Dedifferentiated amniotic fluid mesenchymal stem cell (primary cell): ENCODE results near the gene EIF3B.
"Not testable (repeated sequence)": the region's sequence is repeated elsewhere in the genome, so short reads cannot be mapped to it uniquely, and the experiment has no call there.

Experiments
- DNase-seq: peaks from one replicate; pipeline ENCODE4 v3.0.0-alpha.2; 2016; ENCODE audit errors: extremely low spot score

The EIF3B gene

DNA sequence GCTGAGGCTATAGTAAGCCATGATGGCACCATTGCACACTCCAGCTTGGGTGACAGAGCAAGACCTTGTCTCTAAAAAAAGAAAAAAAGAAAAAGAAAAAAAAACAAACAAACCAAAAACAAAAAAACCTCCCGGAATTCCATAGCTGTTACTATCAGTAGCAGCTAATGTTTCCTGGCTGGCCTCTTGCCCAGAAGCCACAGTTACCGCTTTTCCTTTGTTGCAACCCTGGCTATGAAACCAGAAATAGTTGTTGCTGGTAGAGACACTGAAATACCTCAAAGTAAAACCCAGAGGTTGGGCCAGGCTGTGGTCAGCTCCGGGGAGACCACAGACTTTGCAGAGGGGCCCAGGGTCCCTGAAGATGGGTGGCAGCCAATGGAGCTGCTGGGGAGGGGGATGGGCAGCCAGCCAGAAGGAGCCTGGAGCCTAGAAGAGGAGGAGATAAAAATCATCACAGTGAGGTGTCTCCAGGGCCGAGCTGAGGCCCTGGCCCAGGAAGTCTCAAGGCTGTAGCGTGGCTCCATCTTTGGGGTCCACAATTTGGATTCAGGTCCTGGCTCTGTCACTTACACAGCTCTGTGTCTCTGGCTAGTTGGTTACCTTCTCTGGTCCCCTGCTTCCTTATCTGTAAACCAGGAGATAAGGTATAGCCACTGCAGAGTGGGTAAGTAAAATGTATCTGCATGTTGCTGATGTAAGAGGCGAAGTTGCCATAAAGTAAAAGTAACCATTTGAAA, 45.4 kb downstream of the EIF3B start:
- DNase-seq = peak; percentile 96

DNA sequence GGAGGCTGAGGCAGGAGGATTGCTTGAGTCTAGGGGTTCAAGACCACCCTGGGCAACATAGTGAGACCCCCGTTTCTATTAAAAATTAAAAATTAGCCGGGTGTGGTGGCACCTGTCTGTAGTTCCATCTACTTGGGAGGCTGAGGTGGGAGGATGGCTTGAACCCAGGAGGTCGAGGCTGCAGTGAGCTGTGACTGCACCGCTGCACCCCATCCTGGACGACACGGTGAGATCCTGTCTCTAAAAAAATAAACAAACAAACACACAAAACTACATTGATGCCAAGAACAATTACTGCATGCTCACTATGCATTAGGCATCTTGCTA, 48.0 kb downstream of the EIF3B start:
- no peak for DNase-seq

DNA sequence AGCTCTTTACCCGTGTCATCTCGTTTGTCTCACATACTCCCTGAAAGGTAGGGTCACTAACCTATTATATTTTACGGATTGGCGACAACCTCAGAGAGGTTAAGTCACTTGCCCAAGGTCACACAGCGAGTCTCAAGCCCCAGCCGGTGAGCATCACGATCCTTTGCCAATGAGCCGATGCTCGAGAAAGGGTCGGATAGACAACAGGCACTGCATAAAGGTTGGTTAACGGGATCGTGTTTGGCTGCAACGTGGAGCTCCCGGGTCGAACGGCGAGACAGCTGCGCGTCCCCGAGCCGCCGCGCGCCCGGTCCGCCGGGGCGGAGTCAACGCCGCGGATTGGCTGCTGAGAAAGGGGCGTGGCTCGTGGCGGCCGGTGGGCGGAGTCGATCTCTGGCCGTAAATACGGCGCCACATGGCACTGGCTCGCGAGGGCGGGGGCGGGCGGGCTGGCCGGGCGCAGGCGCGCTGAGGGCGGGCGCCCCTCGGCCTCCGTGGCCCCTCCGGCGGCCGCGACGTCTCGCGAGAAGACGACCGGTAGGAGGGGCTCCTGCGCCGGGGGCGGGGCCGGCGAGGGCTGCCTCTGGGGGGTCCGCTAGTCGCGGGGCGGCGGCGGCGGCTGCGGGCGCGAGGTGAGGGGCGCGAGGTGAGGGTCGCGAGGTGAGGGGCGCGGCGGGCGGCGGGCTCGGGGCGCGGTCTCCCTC, 48.5 kb downstream of the EIF3B start, which contains the start of gene CHST12:
Gene CHST12 (plus strand): TSS at position 598 of the 704 bp plus-strand sequence. CDS start 29,029 bp downstream, outside the sequence.
- peak; percentile 89 for DNase-seq

DNA sequence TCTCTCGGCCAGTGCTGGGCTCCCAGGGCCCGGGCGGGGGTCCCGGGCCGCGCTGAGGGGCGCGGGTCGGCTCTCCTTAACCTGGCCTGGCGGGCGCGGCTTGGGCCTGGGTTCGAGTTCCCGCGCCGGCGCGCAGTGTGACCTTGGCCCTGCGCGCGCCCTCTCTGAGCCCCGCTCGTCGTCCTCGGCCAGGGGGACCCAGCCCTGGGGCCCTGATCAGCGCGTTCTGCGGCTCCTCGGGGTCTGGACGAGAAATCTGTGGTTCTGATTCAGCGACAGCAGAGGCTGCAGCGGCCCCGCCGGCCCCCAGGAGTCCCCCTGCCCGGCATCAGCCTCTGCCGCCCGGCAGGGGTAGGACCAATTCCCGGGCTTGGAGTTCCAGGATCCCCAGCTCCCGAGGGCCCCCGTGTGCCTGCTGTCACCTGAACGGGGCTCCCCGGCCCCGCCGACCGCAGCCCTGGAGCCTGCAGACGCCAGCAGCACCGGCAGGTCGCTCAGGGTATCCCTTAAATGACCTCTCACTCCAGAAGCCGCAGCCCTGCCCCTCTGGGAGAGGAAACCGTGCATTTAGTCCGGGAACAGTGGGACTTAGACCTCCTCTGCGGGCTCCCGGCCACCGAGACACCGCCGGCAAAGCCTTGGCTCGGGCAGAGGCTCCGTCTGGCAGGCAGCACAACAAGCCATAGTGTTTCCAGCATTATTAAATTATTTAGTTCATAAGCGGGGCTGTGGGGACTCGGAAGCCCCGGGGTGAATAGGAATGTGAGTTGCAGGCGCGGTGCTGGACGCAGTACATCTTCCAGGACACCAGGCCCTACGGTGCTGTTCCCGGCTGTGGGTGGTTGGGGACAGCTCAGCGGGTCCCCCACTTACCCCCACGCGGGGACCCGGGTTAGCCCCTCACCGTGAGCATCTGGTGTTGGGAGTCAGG, 49.4 kb downstream of the EIF3B start:
- DNase-seq = peak; percentile 16

DNA sequence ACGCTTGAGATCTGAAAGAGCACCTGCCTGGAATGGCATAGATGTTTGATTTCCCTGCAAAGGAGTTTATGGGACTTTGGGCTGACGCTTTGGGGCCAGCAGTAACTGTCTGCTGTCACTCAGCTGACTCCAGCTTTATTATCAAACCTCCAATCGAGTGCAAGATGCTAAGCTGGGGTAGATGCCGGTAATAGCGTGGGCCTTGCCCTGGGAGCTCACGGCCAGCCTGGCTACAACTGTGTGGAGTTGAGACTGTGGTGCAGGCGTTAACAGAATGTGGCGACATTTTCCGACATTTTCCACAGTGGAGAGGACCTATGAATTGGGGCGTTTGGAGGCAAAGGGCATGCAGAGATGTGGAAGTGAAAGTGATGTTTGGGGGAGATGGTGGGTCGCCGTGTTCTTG, 50.1 kb downstream of the EIF3B start:
- no peak for DNase-seq

DNA sequence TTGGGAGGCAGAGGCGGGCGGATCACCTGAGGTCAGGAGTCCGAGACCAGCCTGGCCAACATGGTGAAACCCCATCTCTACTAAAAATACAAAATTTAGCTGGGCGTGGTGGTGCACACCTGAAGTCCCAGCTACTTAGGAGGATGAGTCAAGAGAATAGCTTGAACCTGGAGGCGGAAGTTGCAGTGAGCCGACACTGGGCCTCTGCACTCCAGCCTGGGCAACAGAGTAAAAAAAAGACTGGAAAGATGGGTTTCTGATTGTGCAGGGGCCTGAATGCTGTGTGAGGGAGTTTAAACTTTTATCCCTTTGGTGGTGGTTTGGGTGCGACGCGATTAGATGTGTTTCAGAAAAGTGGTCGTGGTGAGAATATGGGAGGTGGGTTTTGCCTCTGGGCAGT, 50.6 kb downstream of the EIF3B start:
- no peak for DNase-seq

DNA sequence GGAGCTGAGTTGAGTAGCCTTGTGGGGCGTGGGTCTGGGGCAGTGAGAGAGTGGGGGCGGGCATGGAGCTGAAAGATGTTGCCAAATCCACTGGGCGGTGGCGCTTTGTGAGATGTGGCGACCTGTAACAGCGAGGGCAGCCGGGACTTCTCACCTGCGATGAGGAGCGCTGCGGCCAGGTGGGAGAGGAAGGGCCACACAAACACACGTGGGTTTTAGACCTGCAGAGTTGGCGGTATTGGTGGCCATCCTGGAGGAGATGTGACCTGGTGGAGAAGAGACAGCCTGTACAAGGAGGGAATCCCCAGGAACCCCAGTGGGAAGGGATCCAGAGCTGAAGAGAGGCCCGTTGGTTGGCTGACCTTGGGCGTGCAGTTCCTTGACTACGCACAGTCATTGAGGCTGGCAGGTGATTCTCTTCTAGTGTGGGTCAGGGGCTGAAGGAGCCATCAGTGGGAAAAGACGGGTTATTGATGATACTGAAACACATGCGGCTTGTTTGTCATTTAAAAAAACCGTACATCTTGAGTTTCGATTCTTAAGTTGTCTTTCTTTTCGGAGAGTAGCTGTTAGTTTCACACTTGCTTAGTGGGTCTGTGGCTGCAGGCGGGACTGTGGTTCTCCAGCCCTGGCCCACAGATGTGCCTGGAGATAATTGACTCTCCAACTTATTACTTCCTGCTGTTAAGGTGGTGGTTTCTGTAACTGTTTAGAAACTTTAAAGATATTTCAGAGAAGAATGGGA, 51.1 kb downstream of the EIF3B start:
- DNase-seq = no peak

DNA sequence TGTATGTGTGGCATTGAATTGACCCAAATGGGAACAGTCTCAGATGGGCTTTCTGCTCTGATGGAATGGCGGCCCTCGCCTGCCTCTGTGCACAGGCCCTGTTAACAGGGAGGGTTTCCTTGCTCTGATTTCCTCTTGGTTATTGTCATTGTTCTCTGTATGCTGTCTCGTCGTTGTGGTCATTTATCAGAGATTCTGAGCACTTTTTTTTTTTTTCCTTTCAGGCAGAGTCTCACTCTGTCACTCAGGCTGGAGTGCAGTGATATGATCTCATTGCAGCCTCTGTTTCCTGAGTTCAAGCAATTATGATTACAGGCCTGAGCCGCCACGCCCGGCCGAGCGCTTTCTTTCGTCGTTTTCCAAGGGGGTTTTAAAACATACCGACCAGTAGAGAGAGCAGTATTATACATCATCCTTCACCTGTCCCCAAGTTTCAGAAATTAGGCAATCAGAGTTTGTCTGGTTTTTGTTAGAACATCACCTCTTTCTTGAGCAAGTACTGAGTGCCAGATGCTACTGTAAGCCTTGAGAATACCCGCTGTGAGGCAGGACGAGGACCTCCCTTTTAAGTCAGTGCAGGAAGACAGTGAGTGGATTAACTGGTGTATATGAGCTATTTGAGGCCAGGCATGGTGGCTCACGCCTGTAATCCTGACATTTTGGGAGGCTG, 55.3 kb downstream of the EIF3B start:
- no peak for DNase-seq

DNA sequence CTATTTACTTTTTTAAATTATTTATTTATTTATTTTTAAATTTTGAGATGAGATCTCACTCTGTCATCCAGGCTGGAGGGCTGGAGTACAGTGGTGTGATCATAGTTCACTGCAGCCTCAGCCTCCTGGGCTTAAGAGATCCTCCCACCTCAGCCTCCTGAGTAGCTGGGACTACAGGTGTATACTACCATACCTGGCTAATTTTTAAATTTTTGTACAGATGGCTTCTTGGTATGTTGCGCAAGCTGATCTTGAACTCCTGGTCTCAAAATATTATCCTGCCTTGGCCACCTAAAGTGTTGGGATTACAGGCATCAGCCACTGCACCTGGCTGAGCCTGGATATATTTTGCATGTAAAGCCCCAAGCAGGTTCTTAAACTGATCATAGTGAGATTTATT, 56.4 kb downstream of the EIF3B start:
- DNase-seq = no peak

DNA sequence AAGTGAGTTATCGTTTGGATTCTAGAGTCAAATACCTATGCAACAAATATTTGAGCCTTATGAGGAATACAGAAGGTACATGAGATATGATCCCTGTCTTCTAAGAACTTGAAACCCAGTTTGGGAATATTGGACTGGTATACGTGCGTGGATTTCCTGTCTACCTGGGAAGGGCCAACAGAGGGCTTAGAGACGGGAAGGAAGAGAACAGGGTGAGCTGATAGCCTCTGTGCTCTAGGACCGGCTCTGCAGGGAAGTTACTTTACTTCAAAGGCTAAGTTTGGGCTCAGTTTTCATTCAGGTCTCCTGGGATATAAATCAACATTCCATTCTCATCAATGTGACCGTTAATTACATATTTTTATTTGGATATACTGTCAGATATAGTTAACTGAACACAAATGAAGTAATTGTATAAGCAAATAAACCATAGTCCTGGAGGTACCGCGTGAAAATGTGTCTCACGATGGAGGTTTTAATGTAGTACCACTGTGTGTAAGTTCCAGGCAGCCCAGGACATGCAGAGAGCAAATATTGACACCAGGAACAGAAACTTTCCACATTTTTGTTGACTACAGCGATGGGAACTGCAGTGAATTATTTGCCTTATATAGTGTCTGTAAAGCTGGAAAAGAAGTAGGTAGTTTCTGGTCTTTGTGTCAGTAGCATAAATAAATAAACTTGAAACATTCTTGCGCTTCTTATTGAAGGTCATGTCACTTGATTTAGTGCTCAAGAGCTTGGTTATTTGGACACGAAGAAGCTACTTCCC, 57.4 kb downstream of the EIF3B start:
- no peak for DNase-seq

DNA sequence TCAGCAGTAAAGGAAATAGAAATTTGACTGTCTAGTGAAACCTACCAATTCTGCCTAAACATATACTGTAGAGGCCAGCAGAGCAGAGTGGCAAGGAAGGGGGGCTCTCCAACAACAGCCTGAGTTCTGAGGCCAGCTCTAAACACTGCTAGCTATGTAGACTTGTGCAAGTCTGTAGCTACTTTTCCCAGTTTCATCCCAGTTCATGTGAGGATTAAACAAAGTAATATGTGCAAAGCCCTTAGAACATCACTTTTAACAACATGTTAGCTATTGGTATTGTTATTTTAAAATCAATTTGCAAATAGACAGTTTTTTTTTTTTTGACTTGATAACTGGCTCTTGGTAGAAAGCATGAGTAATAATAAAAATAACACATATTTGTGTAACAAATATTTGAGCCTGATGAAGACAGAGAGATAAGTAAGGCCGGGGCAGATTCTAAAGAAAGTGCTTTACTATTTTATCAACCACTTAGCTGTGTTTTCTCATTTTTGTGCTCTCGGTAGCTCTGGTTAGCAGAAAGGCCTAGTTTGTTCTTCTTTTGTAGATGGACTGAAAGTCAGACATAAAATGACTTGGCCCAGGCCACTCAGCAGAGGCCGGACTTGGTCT, 58.1 kb downstream of the EIF3B start:
- no peak for DNase-seq

DNA sequence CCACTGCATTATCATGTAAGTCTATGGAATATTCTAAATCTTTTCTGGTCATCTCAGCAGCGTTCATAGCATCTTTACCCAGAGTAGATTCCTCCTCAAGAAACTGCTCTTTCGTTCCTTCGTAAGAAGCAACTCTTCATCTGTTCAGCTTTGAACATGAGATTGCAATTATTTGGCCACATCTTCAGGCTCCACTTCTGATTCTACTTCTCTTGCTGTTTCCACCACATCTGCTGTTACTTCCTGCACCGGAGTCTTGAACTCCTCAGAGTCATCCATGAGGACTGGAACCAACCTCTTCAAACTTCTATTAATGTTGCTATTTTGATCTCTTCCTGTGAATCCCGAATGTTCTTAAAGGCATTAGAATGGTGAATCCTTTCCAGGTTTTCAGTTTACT, 61.4 kb downstream of the EIF3B start:
- no peak for DNase-seq

DNA sequence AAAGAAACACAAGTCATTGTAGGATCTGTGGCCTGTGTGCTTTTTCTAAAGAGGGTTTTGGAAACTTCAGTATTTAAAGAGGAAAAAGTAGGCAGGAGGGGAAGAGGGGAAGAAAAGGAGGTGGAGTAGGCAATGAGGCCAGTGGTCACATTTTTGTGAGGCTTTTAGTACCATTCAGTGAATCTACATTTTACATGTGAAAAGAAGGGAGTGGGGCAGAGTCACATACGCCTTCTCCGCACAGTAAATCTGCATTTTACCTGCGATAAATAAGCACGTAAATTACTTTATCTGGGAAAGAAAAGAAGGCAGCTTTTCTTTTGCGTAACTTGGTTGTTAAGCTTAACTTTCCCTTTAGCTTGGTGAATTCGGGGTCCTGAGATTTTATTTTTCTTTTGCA, 62.0 kb downstream of the EIF3B start:
- no peak for DNase-seq

DNA sequence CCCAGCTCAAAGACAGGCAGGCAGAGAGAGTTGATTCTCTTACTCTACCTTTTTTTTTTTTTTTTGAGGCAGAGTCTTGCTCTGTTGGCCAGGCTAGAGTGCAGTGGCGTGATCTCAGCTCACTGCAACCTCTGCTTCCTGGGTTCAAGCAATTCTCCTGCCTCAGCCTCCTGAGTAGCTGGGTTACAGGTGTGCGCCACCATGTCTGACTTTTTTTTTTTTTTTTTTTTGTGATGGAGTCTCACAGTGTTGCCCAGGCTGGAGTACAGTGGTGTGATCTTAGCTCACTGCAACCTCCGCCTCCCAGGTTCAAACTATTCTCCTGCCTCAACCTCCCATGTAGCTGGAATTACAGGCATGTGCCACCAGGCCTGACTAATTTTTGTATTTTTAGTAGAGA, 62.6 kb downstream of the EIF3B start:
- DNase-seq = not testable (repeated sequence)

DNA sequence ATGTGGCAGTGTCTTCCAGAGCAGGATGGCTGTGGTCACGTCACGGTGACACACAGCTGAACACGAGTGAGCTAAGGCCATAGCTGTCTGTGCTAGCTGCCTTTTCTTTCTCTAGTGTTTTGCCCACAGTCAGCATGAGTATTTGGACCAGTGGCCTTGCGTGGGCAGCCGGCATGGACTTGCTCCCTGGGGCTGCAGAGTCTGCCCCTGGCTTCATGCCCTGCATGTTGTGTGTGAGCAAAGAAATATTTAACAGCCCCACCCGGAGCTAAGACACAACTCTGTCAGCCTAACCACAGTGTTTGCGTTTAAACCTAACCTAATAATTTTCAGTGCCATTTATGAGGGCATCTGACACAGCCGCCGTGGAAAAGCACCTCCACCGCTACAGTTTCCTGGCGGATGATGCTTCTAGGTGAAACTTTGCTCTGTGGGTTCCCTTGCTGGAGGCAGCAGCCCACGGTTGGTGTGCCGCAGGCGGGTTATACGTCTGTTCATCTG, 63.4 kb downstream of the EIF3B start:
- peak; percentile 59 for DNase-seq

DNA sequence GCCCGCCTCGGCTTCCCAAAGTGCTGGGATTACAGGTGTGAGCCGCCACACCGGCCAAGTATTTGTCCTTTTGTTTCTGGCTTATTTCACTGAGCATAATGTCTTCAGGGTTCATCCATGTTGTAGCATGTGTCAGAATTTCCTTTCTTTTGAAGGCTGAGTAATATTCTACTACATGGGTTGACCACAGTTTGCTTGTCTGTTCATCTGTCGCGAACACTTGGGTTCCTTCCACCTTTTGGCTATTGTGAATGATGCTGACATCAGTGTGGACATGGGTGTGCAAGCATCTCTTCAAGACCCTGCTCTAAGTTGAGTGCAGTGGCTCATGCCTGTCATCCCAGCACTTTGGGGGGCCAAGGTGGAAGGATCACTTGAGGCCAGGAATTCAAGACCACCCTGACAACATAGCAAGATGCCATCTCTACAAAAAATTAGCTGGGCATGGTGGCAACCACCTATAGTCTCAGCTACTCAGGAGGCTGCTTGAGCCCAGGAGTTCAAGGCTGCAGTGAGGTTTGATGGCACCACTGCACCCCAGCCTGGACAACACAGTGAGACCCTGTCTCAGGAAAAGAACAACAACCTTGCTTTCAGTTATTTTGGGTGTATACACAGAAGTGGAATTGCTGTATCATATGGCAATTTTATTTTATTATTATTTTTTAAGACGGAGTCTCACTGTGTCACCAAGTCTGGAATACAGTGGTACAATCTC, 65.7 kb downstream of the EIF3B start:
- DNase-seq = no peak

DNA sequence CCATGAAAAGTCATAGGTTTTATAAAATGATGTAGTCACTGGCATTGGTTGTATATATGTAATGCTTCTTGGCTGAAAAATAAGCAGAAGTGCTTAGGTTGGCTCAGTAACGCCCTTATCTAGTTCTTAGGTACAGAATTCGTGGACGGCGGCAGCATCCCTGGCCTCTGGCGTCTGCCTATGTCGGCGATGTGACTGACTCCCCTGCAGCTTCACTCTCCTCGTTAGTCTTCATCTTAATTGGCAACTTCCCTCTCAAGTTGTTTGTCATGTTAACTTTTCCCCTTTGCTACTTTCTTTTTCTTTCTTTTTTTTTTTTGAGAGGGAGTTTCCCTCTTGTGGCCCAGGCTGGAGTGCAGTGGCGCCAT, 67.3 kb downstream of the EIF3B start:
- no peak for DNase-seq

DNA sequence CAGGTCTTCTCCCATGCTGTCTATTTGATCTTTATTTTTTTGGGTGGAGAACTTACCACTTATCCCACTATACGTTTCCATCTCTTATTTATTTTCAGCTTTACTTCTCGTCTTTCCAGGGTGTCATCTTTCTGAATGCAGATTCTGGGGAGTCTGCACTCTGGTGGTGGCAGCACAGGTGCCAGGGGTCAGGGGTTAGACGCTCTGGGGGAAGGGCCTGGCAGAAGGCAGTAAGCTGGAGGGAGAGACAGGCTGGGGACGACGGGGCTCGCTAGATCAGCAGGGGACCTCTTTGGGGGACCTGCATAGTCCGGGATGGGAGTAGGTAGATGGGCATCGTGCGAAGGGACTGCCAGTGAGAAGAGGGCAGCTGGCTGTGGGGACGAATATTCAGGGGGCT, 71.1 kb downstream of the EIF3B start:
- DNase-seq = no peak
